LNCAP (cell line): ENCODE data around the gene ITPR3.

ENCODE experiments used
- CTCF ChIP-seq: fragments of 450-650 bp; IDR thresholded peaks from 2 replicates; pipeline ENCODE4 v1.5.1; 2017; ENCODE audit warnings: mild to moderate bottlenecking

ITPR3 gene

GRCh38 chr6:33587529-33587928 lies 33.6 kb upstream of the ITPR3 start:
- no peak for TF ChIP-seq CTCF

GRCh38 chr6:33588894-33589293 lies 32.2 kb upstream of the ITPR3 start:
- TF ChIP-seq CTCF = no peak

- TF ChIP-seq CTCF = no peak
Measured at GRCh38 chr6:33589392-33589730, 31.8 kb upstream of the ITPR3 start.

GRCh38 chr6:33589731-33590530 lies 31.2 kb upstream of the ITPR3 start:
- TF ChIP-seq CTCF = peak; percentile 69

GRCh38 chr6:33590531-33591198 lies 30.5 kb upstream of the ITPR3 start:
- TF ChIP-seq CTCF = no peak

GRCh38 chr6:33591424-33592032 lies 29.6 kb upstream of the ITPR3 start:
- TF ChIP-seq CTCF = no peak

- no peak for TF ChIP-seq CTCF
Measured at GRCh38 chr6:33592280-33592594, 28.9 kb upstream of the ITPR3 start.
